Glomerular endothelial cell (primary cell): Measurements from ENCODE around the gene KASH5. TPM values are rescaled to one million over a fixed set of nuclear protein-coding genes. Genes with fewer than 3 reads are reported as not detected.
A peak's percentile ranks its signal among the peaks of the same experiment; 100 is the strongest.
"Not testable (repeated sequence)": the region's sequence is repeated elsewhere in the genome, so short reads cannot be mapped to it uniquely, and the experiment has no call there.

Experiments
- DNase-seq: peaks from one replicate; pipeline ENCODE4 v3.0.0-alpha.2; 2011; ENCODE audit warnings: low read depth, low spot score; ENCODE audit errors: extremely low read depth
- total RNA-seq: library from RNA; depleted of rRNA; stranded (reverse); fragments of >200 nt; gene quantifications from 2 replicates; pipeline ENCODE4 v1.2.3, GENCODE V29; 2015

The KASH5 gene
- total RNA-seq, 1 donor from 2014 or later: not detected

DNA sequence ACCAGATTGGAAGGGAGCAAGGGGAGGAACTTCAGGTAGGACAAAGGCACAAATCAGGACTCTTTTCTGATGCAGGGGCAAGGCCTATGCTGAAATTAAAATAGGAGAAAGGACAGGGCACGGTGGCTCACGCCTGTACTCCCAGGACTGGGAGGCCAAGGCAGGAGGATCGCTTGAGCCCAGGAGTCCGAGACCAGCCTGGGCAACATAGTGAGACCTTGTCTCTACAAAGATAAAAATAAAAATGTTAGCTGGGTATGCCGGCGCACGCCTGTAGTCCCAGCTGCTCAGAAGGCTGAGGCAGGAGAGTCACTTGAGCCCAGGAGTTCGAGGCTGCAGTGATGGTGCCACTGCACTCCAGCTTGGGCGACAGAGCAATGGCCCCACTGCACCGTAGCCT is 47.6 kb downstream of the KASH5 start:
- DNase-seq: no peak

DNA sequence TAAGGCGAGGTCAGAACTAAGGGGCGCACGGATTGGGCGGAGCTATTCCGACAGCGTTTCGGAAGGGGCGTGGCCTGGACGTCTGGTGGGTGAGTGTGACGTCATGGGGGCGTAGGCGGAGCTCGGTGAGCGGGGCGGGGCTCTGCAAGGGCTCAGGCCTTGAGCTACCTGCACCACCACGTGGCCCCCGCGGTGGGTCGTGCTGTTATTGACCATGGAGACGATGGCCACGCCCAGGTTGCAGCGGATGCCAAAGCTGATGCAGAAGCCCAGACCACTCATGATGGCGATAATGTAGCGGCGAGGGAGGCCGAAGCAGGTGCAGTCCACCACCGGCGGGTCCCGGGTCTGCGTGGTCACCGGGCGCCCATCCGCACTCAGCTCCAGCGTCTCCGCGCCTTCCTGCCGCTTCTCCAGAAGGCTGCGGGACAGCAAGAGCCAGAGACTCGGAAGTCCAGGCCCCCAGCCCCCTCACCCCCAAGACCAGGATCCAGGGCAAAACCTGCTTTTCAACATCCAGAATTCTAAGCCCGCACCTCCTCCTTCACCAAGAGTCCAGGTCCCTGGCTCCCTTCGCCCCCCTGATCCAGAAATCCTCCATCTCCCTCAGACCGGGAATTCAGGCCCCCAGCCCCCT is 48.5 kb downstream of the KASH5 start:
- no peak for DNase-seq

DNA sequence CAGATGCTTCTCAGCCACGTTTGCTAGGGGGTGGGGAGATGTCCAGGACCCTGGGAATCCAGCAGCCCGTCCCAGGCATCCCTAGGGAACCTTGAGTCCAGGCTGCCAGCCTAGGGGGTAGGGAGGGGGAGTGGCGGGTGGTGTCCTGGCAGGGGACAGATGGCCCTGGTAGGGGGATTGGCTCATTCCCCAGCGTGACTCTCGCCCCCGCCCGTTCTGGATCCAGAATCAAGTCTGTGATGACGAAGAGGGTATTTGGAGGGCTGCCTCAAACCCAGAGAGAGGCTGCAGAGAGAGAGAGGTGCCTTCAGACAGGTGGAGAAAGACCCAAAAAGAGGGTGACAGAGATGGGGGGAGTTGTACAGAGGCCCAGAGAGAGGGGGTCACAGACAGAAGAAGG is 49.2 kb downstream of the KASH5 start:
- DNase-seq: no peak

DNA sequence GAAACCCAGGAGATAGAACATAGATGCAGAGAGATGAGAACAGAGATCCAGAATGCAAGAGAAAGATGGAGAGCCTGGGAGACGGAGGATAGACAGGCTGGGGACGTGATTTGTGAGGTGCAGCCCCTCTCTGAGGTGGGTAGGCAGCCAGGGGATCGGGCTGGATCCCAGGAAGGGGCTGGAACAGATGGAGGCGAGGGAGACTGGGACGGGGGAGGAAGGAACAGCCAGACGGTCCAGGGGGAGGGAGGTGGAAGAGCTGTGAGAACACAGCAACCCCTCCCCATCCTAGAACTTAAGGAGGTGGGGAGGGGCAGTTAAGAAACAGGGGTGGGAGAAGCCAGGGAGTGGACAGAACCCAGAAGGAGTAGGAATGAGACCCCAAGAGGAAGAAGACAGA is 50.2 kb downstream of the KASH5 start:
- DNase-seq: no peak

DNA sequence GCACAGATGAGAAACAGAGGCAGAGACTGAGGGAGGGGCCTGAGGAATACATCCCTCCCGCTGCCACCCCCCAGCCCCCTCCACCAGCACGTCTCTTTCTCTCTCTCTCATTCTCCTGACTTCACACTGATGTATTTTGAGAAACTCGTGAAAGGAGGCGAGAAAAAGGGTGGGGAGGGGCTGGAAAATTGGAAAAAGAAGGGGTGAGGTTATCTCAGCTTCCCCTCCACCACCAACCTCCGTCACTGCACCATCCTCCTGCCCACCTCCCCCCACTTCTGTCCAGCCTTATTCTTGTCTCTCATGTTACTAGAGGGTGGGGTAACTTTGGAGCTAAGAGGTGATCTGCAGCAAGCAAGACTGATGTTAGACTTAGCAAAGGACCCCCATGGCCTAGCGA is 51.8 kb downstream of the KASH5 start:
- no peak for DNase-seq

DNA sequence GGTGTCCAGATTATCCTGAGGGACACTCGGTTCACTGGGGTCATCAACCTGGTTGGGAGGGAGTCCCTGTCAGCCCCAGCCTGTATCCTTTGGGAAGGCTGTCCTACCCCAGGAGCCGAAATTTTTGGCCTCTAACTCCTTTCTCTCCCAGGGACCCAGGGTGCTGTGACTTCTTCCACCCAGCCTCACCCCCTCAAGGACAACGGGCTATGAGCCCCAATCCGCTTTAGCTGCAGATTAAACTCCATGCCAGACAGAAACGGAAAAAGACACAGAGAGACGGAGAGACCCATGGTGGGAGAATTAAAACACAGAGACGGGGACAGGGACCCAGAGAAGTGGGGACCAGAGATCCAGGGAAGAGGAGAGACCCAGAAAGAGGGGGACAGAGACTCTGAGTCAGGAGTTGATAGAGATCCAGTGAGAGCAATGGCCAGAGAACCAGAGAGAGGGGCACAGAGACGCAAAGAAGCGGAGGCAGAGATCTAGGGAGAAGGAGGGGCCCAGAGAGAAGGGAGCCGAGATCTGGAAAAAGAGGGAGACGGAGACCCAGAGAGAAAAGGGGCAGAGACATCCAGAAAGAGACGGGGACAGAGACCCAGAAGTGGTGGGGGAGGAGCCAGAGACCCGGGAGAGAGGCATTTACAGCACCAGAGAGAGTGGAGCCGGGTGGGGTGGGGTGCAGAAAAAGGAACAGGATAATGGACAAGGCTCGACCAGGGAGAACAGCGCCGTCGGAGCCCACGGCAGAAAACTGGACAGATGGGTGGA is 52.6 kb downstream of the KASH5 start:
- DNase-seq: no peak

DNA sequence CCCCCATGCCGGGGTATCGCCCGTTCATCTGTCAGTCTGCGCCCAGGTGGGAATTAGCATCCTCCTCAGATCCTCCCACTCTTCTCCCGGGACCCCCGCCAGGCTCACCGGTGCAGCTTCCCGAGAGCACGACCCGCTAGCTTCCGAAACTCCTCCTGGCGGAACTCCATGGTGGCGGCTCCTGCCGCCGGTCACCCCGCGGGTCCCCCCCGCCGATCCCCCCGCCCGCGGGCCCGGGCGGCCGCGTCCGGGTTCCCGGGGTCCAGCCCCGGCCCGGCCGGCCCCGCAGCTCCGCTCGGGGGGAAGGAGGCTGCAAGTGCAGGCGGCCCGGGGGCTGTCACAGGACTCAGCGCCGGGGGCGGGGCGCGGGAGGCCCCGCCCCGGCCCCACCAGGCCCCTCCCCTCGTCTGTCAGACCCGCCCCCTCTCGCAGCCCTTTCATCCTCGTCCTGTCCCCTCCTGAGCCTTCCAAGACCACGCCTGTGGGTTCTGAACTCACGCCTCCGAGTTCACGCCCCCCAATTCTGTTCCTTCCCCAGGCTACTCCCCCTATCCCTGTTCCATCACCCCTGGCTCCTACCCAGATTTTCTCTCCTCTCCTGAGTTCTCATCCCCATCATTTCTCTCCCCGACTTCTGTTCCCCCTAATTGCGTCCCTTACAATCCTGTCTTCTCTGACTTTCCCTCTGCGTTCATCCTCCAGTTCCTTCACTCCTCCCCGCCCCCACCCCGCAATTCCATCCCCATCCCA is 53.3 kb downstream of the KASH5 start, which contains the start of gene SLC17A7:
SLC17A7 (minus strand) TSS at position 318 of the 750 bp plus-strand sequence; CDS start at position 170, 148 bp downstream.
- no peak for DNase-seq

DNA sequence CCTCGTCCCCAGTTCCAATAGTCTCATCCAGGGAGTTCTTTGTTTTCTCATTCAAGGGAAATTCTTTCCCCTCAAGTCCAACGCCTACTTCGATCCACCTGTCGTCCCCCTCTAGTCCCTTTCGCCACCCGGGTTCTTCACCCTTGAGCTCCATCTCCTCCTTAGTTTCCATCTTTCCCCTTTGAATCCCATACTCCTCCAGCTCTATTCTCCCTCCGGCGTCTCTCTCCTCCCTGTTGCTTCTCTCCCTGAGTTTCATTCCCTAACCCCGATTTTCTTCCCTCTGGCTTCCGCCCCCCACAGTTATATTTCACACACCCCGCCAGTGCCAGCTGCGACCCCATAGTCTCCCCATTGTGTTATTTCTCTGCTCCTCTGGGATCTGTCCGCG is 53.9 kb downstream of the KASH5 start:
- DNase-seq: no peak

DNA sequence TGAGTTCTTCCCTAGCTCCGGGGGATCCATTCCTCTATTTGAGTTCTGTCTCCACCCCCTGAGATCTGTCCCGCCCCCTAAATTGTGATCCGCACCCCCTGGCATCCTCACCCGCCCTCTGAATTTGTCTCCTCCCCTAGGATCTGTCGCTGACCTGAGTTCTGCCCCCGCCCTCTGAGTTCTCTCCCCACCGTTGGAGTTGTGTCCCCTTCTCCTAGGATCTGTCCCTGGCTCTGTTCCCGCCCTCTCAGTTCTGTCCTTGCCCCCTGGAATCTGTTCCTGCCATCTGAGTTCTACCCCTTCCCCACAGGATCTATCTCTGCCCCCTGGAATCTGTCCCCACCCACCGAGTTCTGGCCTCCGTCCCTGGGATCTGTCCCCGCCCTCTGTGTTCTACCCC is 54.3 kb downstream of the KASH5 start:
- no peak for DNase-seq

DNA sequence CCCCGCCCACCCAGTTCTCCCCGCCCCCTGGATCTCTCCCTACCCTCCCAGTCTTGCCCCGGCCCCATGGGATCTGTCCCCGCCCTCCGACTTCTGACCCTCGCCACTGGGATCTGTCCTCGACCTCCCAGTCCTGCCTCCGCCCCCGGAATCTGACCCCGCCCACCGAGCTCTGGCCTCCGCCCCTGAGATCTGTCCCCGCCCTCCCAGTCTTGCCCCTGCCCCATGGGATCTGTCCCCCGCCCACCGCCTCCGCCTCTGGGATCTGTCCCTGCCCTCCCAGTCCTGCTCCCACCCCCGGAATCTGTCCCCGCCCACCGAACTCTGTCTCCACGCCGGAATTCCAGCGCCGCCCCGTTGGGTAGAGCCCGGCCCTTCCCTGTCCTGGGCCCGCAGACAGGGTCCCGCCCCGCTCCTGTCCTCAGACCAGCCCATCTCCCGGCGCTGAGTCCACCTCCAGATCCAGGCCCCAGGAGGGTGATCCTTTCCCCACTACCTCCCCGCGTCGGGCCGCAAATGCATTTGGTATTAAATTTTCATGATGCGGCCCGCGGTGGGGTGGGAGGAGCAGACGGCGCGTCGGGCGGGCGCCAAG is 54.8 kb downstream of the KASH5 start:
- DNase-seq: no peak

DNA sequence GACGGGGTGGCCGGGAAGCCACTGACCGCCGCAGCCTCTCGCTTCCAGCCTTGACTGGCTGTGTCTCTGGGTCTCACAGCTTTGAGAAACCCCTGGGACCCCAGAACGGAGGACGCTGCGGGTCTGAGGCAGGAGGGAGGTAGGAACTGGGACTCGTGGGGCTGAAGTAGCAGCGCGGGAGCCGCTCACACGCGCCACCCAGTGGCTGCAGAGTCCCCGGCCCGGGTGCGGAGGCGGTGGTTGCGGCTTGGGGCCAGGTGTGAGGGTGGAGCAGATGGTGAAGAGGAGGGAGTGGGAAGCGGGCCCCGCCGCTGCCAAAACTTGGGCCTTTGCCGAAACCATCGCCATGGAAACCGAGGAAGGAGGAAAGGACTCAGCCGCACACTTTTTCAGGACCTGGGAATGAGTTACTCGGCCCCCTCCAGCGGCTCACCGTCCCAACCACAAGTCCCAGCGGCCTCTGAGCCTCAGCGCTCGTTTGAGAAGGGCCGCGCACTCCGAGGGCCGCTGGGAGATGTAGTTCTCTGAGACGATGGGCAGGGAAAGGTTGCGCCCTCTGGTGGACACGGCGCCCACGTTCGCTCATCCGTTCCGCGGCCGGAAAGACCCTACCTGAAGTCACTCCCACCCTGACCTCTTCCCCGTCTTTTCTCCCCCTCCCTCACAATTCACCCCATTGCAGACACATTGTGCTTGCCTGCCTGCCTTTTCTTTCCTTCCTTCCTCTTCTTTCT is 55.5 kb downstream of the KASH5 start:
- peak; percentile 62 for DNase-seq

DNA sequence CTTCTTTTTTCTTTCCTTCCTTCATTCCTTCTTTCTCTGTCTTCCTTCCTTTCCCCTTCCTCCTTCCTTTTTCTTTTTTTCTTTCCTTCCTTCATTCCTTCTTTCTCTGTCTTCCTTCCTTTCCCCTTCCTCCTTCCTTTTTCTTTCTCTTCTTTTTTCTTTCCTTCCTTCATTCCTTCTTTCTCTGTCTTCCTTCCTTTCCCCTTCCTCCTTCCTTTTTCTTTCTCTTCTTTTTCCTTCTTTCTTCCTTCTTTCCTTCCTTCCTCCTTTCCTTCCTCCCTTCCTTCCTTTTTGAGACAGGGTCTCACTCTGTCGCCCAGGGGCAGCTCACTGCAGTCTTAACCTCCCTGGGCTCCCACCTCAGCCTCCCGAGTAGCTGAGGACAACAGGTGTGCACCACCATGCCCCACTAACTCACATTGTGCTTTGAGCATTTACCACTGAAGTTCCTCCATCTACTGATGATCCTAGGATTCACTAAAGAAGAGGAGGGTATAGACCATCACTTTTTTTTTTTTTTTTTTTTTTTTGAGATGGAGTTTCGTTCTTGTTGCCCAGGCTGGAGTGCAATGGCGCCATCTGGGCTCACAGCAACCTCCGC is 56.2 kb downstream of the KASH5 start:
- not testable (repeated sequence) for DNase-seq

DNA sequence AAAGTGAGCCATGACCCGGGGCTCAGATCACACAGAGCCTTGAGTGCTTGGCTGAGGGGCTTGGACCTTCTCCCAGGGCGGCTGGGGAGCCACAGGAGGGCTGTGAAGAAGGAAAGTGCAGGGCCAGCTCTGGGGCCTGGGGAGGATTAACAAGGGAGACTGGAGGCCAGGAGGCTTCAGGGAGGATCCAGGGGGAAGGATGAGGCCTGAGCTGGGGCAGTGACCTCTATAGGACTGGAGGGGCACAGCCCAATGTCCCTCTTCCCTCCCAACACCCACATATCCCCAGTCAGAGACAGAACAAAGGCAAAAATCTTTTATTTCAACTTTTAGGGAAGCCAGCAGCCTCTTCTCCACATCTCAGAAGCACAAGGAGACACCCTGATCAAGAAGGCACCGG is 57.9 kb downstream of the KASH5 start:
- no peak for DNase-seq

DNA sequence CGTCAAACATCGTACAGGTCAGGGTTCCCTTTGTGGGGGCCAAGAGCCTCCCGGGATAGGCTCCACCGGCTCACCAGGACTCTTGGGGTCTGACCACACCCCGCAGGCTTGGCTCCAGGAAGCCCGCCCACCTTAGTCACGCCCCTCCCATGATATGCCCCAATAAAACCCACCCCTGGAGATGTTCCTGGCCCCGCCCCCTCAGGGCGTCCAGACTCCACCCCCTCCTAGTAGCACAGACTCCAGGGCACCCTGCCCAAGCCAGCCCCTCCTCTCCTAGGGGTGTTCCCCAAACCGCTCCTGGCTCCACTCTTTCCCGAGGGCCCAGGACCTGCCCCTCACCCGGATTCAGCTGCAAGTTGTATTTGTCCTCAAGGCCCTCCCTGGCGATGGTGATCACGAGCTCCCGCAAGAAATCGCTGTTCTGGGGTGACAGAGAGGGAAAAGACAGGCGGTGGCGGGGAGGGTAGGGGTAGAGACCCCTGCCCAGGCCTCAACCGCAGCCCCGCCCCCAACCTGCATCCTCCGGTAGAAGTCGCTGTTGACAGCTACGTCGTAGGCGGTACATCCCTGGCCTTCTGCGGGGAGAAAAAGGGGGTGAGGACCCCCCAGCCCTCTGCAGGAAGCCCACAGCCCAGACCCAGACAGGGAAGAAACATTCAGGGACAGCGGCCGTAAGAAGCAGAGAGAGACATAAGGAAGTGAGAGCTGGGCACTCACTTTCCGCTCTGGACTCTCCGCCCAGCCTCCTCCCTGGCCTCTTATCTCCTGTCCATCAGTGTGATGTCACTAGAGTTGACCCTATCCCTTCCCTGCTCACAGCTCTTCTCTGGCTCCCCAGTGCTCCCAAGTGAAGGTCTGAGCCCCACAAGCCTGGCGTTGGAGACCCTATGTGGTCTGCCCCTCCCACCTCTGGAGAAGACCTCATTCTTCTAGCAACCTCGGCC is 59.7 kb downstream of the KASH5 start:
- no peak for DNase-seq

DNA sequence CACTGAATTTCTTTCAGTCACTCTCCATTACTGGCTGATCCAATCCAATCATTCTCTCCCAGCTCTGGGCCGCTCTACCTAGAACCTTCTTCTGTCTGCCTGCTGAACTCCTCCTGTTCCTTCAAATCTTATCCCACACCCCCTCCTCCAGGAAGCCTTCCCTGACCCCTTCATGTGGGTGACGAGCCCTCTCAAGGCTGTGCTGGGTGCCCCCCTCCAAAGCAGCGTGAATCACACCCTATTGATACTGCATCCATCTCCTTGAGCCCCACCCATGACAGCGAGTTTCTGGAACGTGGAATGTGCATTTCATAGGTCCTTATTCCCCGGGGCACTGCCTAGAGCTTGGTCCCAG is 60.4 kb downstream of the KASH5 start:
- no peak for DNase-seq

DNA sequence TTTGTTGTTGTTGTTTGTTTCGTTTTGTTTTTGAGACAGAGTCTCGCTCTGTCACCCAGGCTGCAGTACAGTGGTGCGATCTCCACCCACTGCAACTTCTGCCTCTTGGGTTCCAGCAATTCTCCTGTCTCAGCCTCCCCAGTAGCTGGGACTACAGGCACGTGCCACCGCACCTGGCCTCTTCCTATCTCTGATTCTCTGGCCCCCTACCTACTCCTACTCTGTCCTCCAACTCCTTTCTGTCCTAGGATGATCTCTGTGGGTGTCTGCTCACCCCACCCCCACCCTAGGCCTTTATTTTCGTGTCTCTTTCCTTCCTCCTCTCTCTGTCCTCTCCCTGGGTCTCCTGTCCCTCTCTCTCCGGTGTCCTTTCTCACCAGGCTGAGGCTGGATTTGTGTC is 62.4 kb downstream of the KASH5 start:
- no peak for DNase-seq

DNA sequence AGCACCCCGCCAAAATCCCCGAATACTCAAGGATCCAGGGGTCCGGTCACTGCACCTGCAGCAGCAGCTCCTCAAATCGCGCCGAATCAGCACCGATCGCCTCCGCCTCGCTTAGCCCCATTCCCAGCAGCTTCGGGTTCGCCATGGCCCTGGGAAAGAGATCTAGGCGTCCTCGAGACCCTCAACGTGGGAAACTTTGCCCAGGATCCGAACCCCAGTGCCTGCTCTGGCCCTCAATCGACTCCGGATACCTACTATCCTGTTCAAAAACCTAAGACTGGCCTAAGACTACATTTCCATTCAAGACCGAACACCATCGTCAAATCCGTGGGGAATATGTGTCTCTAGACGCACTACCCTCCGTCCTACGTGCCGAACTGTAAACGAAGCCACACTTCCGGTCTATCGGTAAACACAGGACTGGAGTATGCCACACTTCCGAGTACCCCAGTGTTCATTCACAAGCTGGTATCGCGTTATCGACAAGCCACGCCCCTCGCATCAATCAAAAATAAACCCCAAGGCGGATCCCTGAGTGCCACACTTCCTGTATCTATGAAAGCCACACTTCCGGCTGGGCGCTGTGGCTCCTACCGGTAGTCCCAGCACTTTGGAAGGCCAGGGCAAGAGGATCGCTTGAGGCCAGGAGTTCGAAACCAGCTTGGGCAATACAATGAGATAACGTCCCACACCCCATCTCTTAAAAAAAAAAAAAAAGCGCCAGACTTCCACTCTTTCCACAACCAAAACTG is 63.6 kb downstream of the KASH5 start, which contains the start of gene PIH1D1:
PIH1D1 (minus strand) TSS at position 385 of the 752 bp plus-strand sequence; CDS start at position 145, 240 bp downstream.
- peak; percentile 99 for DNase-seq

DNA sequence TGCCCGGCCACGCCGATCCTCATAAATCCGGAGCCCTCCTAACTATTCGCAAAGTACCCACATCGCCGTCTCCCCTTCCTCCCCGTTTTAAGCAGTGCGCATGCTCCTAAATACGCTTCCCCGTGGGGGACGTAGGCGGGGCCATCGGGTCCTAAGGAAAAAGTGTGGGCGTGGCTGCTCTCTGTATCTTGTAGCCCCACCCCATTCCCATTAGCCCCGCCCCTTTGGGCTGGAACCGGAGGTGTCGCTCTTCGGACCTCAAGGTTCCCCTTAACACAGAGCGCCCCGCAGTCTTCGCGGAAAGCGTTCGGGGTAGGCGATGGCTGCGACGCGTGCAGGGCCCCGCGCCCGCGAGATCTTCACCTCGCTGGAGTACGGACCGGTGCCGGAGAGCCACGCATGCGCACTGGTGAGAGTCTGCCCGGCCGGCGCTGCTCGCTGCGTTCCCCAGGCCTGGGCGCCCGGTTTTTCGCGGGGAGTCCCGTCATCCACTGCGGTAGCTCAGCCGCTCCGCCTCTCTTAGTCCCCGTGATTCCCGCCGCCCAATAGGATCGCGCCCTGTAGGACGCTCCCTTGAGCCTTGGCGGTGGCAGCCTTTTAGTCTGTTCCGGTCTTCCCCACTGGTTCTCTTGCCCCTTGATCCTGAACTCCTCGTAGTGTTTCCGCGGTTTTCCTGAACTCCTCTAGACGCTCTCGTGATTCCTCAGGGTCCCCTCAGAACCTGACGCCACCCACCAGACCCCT is 65.1 kb downstream of the KASH5 start, which contains the start of gene ALDH16A1:
ALDH16A1 (plus strand) TSS at position 213 of the 744 bp plus-strand sequence; CDS start at position 320, 107 bp downstream.
- peak; percentile 90 for DNase-seq
